MM.1S (cell line): ENCODE data around the gene LRRC15.

Experiments
- EZH2 ChIP-seq: fragments of 300-600 bp; sonication (generic); optimal IDR thresholded peaks from 2 replicates; pipeline ENCODE3; 2017; ENCODE audit warnings: low read depth, mild to moderate bottlenecking, antibody characterized with exemption, low read length, mixed read lengths
- EZH2phosphoT487 ChIP-seq: fragments of 300-600 bp; sonication (generic); IDR thresholded peaks from 2 replicates; pipeline ENCODE4 v1.6.1; 2018; ENCODE audit warnings: antibody characterized with exemption, low read length
- TF ChIP-seq, protein P1 (sequence below): fragments of 300-600 bp; sonication (generic); IDR thresholded peaks from 2 replicates; pipeline ENCODE4 v1.5.1; 2016; ENCODE audit warnings: antibody characterized with exemption, low read length, mixed read lengths

DNA sequence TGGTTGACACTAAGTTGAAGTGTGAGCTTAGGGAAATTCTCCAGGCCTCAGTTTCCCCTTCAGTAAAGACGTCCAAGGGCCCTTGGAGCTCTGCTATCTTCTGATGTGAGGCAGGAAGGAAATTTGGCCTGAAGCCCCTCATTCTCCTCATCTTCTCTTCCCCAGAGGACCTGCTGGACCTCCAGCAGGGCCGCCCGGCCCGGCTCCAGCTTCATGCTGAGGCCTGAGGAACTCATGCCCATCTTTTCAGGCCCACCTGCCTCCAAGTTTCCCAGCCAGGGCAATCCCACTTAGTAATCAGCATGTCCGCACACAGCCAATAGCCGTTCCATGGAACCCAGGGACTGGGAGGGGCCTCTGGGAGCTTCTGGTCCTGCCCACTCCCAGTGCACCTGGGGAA lies 4.0 kb downstream of the LRRC15 start:
- TF ChIP-seq, protein P1, sequence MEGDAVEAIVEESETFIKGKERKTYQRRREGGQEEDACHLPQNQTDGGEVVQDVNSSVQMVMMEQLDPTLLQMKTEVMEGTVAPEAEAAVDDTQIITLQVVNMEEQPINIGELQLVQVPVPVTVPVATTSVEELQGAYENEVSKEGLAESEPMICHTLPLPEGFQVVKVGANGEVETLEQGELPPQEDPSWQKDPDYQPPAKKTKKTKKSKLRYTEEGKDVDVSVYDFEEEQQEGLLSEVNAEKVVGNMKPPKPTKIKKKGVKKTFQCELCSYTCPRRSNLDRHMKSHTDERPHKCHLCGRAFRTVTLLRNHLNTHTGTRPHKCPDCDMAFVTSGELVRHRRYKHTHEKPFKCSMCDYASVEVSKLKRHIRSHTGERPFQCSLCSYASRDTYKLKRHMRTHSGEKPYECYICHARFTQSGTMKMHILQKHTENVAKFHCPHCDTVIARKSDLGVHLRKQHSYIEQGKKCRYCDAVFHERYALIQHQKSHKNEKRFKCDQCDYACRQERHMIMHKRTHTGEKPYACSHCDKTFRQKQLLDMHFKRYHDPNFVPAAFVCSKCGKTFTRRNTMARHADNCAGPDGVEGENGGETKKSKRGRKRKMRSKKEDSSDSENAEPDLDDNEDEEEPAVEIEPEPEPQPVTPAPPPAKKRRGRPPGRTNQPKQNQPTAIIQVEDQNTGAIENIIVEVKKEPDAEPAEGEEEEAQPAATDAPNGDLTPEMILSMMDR: no peak
- no peak for TF ChIP-seq EZH2phosphoT487
- no peak for TF ChIP-seq EZH2
